ENCODE measurements around the gene CPT1B.
"Not testable (repeated sequence)": the region's sequence is repeated elsewhere in the genome, so short reads cannot be mapped to it uniquely, and the experiment has no call there.

The CPT1B gene

GRCh38 chr22:50608996-50609395, 30.8 kb upstream of the CPT1B start:
- no peak for DNase-seq

GRCh38 chr22:50608058-50608840, 30.0 kb upstream of the CPT1B start:
- not testable (repeated sequence) for DNase-seq

GRCh38 chr22:50607659-50608020, 29.4 kb upstream of the CPT1B start:
- DNase-seq: no peak

GRCh38 chr22:50606946-50607658, 28.9 kb upstream of the CPT1B start:
- DNase-seq: no peak

- no peak for DNase-seq
Observed at GRCh38 chr22:50606165-50606945, 28.1 kb upstream of the CPT1B start.

DNA sequence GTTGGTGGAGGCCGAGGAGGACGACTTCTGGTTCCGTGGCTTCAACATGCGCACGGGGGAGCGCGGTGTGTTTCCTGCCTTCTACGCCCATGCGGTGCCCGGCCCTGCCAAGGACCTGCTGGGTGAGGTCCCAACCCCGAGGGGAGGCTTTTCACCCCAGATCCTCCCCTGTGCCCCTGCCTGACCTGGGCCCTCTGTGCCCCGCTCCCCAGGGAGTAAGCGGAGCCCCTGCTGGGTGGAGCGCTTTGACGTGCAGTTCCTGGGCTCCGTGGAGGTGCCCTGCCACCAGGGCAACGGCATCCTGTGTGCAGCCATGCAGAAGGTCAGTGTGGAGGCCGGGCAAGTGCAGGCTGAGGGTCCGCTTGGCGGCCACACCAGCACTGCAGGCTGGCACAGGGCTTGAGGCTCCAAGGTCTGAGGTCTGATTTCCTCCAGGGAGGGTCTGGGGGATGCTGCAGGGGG, 27.4 kb upstream of the CPT1B start:
- no peak for DNase-seq

DNA sequence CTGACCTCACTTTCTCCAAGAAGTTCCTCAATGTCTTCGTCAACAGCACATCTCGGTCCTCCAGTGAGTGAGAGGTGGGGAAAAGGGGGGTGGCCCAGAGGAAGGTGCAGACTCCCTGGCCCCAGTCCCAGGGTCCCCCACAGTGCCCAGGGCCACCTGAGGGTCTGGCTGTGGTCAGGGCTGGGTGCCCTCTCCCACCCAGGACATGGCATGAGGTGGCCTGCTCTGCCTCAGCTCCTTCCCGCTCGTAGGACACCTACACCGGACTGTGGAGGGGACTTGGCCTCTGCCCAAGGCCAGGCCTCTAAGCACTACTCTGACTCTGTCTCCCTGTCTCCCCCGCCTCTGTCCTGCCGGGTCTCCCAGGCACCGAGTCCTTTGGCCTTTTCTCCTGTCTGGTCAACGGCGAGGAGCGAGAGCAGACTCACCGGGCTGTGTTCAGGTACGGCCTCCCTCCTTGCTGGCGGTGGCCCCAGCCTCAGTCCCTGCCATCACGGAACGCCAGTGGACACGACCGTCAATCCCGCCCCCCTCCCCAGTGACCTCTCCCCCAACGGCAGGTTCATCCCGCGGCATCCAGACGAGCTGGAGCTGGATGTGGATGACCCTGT, 26.9 kb upstream of the CPT1B start:
- no peak for DNase-seq

DNA sequence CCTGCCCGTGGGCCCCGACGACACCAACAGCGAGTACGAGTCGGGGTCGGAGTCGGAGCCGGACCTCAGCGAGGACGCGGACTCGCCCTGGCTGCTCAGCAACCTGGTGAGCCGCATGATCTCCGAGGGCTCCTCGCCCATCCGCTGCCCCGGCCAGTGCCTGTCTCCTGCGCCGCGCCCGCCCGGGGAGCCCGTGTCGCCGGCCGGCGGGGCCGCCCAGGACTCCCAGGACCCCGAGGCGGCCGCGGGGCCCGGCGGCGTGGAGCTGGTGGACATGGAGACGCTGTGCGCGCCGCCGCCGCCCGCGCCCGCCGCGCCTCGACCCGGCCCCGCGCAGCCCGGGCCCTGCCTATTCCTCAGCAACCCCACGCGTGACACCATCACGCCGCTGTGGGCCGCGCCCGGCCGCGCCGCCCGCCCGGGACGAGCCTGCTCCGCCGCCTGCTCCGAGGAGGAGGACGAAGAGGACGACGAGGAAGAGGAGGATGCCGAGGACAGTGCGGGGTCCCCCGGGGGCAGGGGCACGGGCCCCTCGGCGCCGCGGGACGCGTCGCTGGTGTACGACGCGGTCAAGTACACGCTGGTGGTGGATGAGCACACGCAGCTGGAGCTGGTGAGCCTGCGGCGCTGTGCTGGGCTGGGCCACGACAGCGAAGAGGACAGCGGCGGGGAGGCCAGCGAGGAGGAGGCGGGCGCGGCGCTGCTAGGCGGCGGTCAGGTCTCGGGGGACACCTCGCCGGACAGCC, 26.2 kb upstream of the CPT1B start:
- DNase-seq: no peak

- no peak for DNase-seq
Observed at GRCh38 chr22:50603511-50604255, 25.5 kb upstream of the CPT1B start.

GRCh38 chr22:50602338-50602700, 24.1 kb upstream of the CPT1B start:
- DNase-seq: no peak

DNA sequence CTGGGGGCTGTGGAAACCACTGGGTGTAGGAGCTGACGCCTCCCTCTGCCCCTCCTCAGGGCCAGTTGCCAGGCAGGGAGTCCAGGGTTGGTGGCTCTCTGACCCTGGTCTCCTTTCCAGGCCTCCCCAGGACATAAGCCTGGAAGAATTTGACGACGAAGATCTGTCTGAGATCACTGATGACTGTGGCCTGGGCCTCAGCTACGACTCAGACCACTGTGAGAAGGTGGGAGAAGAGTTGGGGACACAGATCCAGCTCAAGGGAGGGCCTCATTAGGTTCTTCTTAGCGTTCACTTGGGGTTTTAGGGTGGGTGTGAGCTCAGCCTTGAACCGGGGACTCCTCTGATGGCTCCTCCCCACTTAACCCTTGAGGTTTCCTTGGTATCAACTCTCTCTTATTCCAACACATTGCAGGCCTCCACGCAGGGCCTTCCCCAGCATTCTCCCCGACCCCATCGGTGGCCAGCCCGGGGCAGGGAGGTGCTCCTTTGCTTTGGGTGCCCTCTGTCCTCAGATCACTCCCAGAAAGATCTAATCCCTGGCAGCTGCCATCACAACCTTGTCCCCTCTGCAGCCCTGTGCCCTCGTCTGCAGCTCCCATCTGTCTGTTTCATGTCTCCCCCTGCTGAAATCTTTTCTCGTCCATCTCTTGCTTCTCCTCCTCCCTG, 23.6 kb upstream of the CPT1B start:
- DNase-seq: no peak

DNA sequence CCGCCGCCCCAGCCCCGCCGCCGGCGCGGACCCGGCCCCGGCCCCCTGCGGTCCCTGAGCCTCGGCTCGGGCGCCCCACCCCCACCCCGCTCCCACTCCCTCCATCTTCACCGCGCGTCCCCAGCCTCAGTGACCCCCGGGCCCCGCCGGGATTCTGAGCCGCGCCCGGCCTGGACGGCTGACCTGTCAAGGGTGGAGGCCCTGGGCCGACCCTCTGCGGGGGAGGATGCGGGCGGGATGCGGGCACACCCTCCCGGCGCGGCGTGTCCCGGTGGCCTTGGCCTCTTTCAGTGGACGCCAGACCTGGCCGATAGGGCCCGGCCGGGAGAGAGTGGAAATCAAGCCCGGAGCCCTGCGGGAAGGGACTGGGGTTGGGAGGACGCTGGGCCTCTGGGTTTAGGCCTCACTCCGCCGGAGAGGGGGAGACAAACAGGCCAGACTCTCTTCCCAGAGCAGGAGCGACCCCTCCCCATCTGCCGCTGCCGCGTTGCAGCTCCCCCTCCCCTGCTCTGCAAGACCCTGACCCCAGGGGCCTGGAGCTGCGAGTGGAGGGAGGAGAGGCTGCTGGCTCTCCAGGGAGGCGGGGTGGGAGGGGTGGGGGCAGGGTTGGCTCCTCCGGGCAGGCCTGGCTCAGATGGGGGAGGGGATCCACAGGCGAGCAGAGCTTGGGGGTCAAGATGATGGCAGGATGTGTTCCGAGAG, 22.9 kb upstream of the CPT1B start:
- DNase-seq: no peak

- peak; percentile 30 for DNase-seq
Observed at GRCh38 chr22:50600538-50600937, 22.3 kb upstream of the CPT1B start, which contains the start of gene MAPK8IP2. TSS of gene MAPK8IP2 (plus strand) at chr22:50600793. CDS start at chr22:50600819, 26 bp downstream.

GRCh38 chr22:50599816-50600455, 21.7 kb upstream of the CPT1B start:
- DNase-seq: peak; percentile 67

DNA sequence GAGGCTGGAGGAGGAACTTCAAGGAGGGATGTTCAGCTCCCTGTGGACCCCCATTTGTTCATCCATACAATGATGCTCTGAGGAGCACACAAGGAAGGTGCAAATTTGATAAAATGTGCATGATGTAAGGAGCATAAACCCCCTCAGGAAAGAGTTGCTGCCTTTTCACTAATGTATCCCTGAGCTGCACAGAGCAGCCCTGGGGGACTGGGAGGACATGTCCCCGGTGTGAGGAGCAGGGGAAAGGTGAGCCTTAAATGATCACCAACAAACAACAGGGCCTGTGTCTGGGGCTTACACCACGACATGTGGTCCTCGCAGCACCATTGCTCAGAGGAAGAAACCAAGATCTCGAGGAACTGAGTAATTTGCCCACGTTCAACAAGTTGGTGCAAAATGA, 18.9 kb upstream of the CPT1B start:
- DNase-seq: no peak

GRCh38 chr22:50595189-50595588, 17.0 kb upstream of the CPT1B start:
- DNase-seq: no peak

GRCh38 chr22:50587407-50587806, 9.2 kb upstream of the CPT1B start:
- DNase-seq: no peak

GRCh38 chr22:50586416-50586815, 8.2 kb upstream of the CPT1B start:
- no peak for DNase-seq

- no peak for DNase-seq
Observed at GRCh38 chr22:50585781-50586180, 7.6 kb upstream of the CPT1B start.

DNA sequence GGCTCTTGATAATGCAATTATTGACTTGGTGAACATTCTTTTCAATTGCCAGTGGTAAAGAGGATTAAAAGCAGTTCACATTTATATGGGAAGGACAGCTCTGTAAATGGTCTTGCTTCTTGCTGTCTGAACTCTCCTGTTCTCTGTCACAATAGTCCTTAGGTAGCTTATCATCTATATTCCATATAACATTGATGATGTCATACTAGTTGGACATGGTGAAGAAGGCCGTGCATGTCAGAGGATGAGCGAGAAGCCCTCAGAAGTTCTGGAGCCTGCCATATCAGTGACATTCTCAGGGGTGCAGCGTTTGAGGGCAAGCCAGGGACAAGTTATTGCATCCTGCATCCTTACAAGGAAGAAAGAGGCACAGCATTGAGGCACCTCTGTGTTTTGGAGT, 7.0 kb upstream of the CPT1B start:
- no peak for DNase-seq

Data from stimulated activated CD4-positive, alpha-beta T cell treated with anti-CD3 and anti-CD28 coated beads, Interleukin-15, amount 100 ng/mL, for 24 hours (primary cell).